ENCODE results near the gene F12. TPM values are rescaled to one million over a fixed set of nuclear protein-coding genes. Genes with fewer than 3 reads are reported as not detected.

Gene F12
- total RNA-seq, 5 donors from 2014 or later (not counting 1 experiment from before 2014, with no cell fraction given), result 0.28 to 0.98 (median 0.42) TPM; not detected in 1

DNA sequence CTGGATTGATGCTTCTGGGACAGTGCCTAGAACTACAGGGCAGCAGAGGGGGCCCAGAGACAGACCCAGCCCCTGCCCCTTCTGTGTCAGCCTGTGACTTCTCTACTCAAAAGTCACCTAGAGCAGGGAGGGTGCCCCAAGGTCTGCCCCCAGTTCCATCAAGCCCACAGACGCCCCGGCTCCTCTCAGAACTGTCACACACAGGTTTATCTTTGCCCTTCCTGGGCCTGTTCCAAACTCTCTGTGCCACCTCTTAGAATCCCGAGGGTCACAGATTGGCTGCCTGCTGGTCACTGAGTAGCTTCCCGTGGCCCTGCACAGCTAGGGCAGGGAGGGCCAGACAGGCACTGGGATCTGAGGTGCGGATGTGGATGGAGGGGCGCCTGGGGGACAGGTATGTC is 49.9 kb downstream of the F12 start:
- Histone ChIP-seq H3K9me3 (no peaks in the 10 kb centered on the region), H3K4me3 (ENCODE audit: control insufficient read depth in 1 of 2, extremely low read depth in 1 of 2, low read length in 1 of 2) (peak overlapping the region; percentile 77 to 92), H3K27ac (ENCODE audit: low read length) (peak overlapping the region; percentile 73), H3K4me1 (ENCODE audit: control insufficient read depth in 1 of 2, extremely low read depth in 1 of 2, insufficient read depth in 2 of 2, low read length in 2 of 2) (peaks cover 57 to 92% of the 10 kb centered on the region in 2 experiments), H3K36me3 (ENCODE audit: control insufficient read depth in 2 of 2, extremely low read depth in 1 of 2, insufficient read depth in 1 of 2, low read length in 1 of 2) (peaks cover 0 to 34% of the 10 kb centered on the region in 2 donors), H3K27me3 (replicated peaks in 1 of 2; ENCODE audit: control insufficient read depth in 2 of 2, extremely low read depth in 1 of 2, insufficient read depth in 2 of 2, low read length in 1 of 2) (no peaks in the 10 kb centered on the region)
- Mint-ChIP-seq H3K4me1 (peaks cover 80 to 91% (median 80%) of the 10 kb centered on the region in 3 donors), H3K4me3 (peak overlapping the region; percentile 77 to 91 (median 83)), H3K27me3 (no peaks in the 10 kb centered on the region), H3K27ac (peak overlapping the region; percentile 89 to 95), H3K9me3 (no peaks in the 10 kb centered on the region), H3K36me3 (peaks cover 5% of the 10 kb centered on the region)
- CTCF ChIA-PET, result interaction anchor here in 1 of 2 donors (0.7 kb wide), 1 partner anchor 12 kb away, joined by 3 read pairs; no protein-coding TSS in a partner anchor
- 74% methylated on average over 4 of the region's 6 CpGs for WGBS (ENCODE audit: insufficient coverage)
- DNase-seq (no peak), ATAC-seq (replicated peaks in 1 of 4) (no peak)
- POLR2A ChIA-PET, result no interaction called here

DNA sequence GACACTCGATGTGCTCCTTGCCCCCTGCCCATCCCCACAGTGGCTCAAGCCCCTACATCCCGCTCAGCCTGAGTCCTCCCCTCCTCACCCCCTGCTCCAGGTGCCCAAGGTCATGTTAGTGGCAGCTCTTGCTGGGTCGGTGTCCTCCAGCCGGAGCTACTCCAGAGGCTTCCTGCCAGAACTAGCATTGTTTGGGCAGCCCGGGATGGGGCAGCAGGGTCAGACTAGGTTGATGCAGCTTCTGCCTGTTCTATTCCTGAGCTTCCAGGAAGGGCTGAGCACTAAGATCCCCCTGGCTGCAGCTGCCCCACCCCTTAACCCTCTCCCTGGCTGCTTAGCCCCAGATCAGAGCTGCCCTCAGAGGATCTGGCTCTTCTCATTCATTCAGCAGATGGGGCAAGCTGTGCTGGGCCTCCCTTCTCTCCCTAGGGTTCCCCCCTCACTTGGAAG is 51.0 kb downstream of the F12 start:
- H3K27me3 Mint-ChIP-seq, result no peaks in the 10 kb centered on the region
- peak in 1 of 35 experiments; percentile 23 for DNase-seq
- H3K36me3 Mint-ChIP-seq, result peaks cover 5% of the 10 kb centered on the region
- Histone ChIP-seq H3K4me3 (ENCODE audit: control insufficient read depth in 1 of 2, extremely low read depth in 1 of 2, low read length in 1 of 2) (peak overlapping the region; percentile 77 to 92), H3K36me3 (ENCODE audit: control insufficient read depth in 2 of 2, extremely low read depth in 1 of 2, insufficient read depth in 1 of 2, low read length in 1 of 2) (peaks cover 0 to 29% of the 10 kb centered on the region in 2 donors), H3K9me3 (no peaks in the 10 kb centered on the region), H3K27me3 (replicated peaks in 1 of 2; ENCODE audit: control insufficient read depth in 2 of 2, extremely low read depth in 1 of 2, insufficient read depth in 2 of 2, low read length in 1 of 2) (no peaks in the 10 kb centered on the region), H3K4me1 (ENCODE audit: control insufficient read depth in 1 of 2, extremely low read depth in 1 of 2, insufficient read depth in 2 of 2, low read length in 2 of 2) (peaks cover 53 to 81% of the 10 kb centered on the region in 2 experiments), H3K27ac (ENCODE audit: low read length) (peak overlapping the region; percentile 73)
- ATAC-seq (replicated peaks in 1 of 4), result no peak
- H3K27ac Mint-ChIP-seq, result peak overlapping the region; percentile 89 to 95
- ChIA-PET POLR2A (no interaction called here), CTCF (interaction anchor here (0.6 to 1.2 kb wide), 4 partner anchors 11 to 795 kb away, joined by 3 to 4 read pairs (median 3); partner anchors contain the start of gene NHP2 (in 1 of the 2))
- no peaks in the 10 kb centered on the region for H3K9me3 Mint-ChIP-seq
- peaks cover 75 to 85% (median 85%) of the 10 kb centered on the region in 3 donors for H3K4me1 Mint-ChIP-seq
- 3% methylated on average over 5 of the region's 5 CpGs for WGBS (ENCODE audit: insufficient coverage)
- H3K4me3 Mint-ChIP-seq, result peak overlapping the region; percentile 77 to 91 (median 83)

DNA sequence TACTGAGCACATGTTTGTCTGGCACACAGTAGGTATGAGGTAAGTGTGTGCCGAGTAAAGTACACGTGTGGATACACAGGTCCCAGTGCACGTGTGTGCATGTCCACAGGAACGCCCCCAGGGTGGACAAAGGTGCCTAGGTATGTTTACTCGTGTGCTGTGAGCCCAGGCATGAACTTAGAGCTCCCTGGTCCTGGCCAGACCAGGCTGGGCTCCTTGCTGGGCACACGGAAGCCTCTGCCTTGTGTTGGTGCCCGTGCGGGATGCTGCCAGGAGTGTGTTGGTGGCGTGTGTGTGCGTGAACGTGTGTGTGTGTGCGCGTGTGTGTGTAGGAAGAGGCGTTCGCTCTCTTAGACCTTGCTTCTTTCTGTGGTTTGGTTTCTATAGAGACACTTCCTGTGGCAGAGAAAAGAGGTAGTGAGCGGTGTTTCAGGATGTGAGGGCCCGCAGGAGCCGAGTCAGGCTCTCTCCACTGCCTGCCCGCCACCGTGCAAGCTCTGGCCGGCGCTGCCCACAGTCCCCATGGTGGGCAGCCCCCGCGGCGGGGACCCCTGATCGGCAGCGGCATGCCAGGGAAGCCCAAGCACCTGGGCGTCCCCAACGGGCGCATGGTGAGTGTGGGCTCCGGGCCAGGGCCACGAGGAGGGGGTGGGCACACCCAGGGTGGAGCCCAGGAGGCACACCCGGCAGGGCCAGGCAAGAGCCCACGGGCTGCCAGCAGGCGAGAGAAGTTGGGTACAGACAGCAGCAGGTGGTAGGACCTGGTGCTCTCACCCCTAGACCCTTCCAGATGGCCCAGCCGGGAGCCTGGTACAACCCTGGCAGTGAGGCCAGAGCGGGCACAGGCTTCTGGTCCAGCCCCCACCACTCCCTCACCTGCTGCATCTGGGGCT is 51.7 kb downstream of the F12 start, which contains the start of gene RGS14:
TSS of gene RGS14 (plus strand) at position 466 of the 893 bp plus-strand sequence. CDS start at position 567, 101 bp downstream.
- Mint-ChIP-seq H3K36me3 (peaks cover 5% of the 10 kb centered on the region), H3K4me3 (peak within 1 kb of the TSS; percentile 77 to 91 (median 83)), H3K27me3 (no peaks in the 10 kb centered on the region), H3K27ac (peak within 1 kb of the TSS; percentile 89 to 97), H3K9me3 (no peaks in the 10 kb centered on the region), H3K4me1 (peaks cover 70 to 81% (median 80%) of the 10 kb centered on the region in 3 donors)
- 0% methylated on average over 37 of the region's 37 CpGs for WGBS (ENCODE audit: insufficient coverage)
- H3K36me3 ChIP-seq (ENCODE audit: control insufficient read depth in 2 of 2, extremely low read depth in 1 of 2, insufficient read depth in 1 of 2, low read length in 1 of 2), result peaks cover 0 to 29% of the 10 kb centered on the region in 2 donors
- ATAC-seq (replicated peaks in 1 of 4) (peak; percentile 90 to 93 (median 92)), DNase-seq (peak; percentile 52 to 89 (median 69))
- H3K4me1 ChIP-seq (ENCODE audit: control insufficient read depth in 1 of 2, extremely low read depth in 1 of 2, insufficient read depth in 2 of 2, low read length in 2 of 2), result peaks cover 51 to 75% of the 10 kb centered on the region in 2 experiments
- ChIA-PET POLR2A (no interaction called here), CTCF (interaction anchor here (0.6 to 1.2 kb wide), 3 partner anchors 14 to 796 kb away, joined by 3 read pairs; partner anchors contain the start of gene NHP2 (in 1 of the 2))
- H3K4me3 ChIP-seq (ENCODE audit: control insufficient read depth in 1 of 2, extremely low read depth in 1 of 2, low read length in 1 of 2), result peak within 1 kb of the TSS; percentile 77 to 92
- peak within 1 kb of the TSS; percentile 73 for H3K27ac ChIP-seq (ENCODE audit: low read length)
- no peaks in the 10 kb centered on the region for H3K27me3 ChIP-seq (replicated peaks in 1 of 2; ENCODE audit: control insufficient read depth in 2 of 2, extremely low read depth in 1 of 2, insufficient read depth in 2 of 2, low read length in 1 of 2)
- H3K9me3 ChIP-seq, result no peaks in the 10 kb centered on the region

DNA sequence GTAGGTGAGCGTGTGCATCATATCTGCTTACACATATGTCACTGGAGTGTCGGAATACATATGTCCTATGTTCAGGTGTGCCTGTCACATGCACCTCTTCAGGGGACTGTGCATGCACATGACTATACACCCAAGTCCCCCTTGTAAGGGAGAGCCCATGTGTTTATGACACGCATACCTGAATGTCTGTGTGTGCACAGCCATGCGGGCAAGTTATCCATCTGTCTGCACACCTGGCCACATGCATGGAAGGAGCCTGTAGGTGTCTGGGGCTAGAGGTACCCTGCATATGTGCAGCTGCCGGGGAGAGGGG is 52.3 kb downstream of the F12 start:
- ATAC-seq (replicated peaks in 1 of 4) (peak; percentile 6 to 14 (median 9)), DNase-seq (no peak)
- Mint-ChIP-seq H3K27ac (peak overlapping the region; percentile 89 to 97), H3K4me3 (peak overlapping the region; percentile 77 to 91 (median 83)), H3K36me3 (peaks cover 5% of the 10 kb centered on the region), H3K27me3 (no peaks in the 10 kb centered on the region), H3K4me1 (peaks cover 65 to 76% (median 76%) of the 10 kb centered on the region in 3 donors), H3K9me3 (no peaks in the 10 kb centered on the region)
- Histone ChIP-seq H3K27ac (ENCODE audit: low read length) (peak overlapping the region; percentile 73), H3K9me3 (no peaks in the 10 kb centered on the region), H3K4me3 (ENCODE audit: control insufficient read depth in 1 of 2, extremely low read depth in 1 of 2, low read length in 1 of 2) (peak overlapping the region; percentile 77 to 92), H3K36me3 (ENCODE audit: control insufficient read depth in 2 of 2, extremely low read depth in 1 of 2, insufficient read depth in 1 of 2, low read length in 1 of 2) (peaks cover 0 to 27% of the 10 kb centered on the region in 2 donors), H3K4me1 (ENCODE audit: control insufficient read depth in 1 of 2, extremely low read depth in 1 of 2, insufficient read depth in 2 of 2, low read length in 2 of 2) (peaks cover 46 to 72% of the 10 kb centered on the region in 2 experiments), H3K27me3 (replicated peaks in 1 of 2; ENCODE audit: control insufficient read depth in 2 of 2, extremely low read depth in 1 of 2, insufficient read depth in 2 of 2, low read length in 1 of 2) (no peaks in the 10 kb centered on the region)
- WGBS (ENCODE audit: insufficient coverage), result 59% methylated on average over 3 of the region's 5 CpGs
- CTCF ChIA-PET, result interaction anchor here in 1 of 2 donors (0.6 to 1.4 kb wide), 2 partner anchors 41 to 100 kb away, joined by 3 to 4 read pairs; no protein-coding TSS in a partner anchor
- POLR2A ChIA-PET, result no interaction called here

DNA sequence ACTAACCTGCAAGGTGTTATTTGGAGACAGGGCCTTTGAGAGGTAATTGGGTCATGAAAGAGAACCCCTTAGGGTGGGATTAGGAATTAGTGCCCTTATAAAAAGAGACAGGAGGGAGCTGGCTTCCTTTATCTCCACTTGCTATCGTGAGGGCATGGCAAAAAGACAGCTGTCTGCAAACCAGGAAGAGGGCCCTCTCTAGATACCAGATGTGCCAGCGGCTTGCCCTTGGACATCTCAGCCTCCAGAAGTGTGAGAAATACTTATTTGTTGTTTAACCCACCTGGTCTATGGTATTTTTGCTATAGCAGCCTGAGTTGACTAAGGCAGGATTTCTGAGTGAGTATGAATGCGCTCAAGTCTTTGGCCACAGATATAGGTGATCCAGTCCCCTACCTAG is 52.6 kb downstream of the F12 start:
- Histone ChIP-seq H3K4me1 (ENCODE audit: control insufficient read depth in 1 of 2, extremely low read depth in 1 of 2, insufficient read depth in 2 of 2, low read length in 2 of 2) (peaks cover 43 to 72% of the 10 kb centered on the region in 2 experiments), H3K4me3 (ENCODE audit: control insufficient read depth in 1 of 2, extremely low read depth in 1 of 2, low read length in 1 of 2) (peak overlapping the region in 1 of 2 donors; percentile 92)

DNA sequence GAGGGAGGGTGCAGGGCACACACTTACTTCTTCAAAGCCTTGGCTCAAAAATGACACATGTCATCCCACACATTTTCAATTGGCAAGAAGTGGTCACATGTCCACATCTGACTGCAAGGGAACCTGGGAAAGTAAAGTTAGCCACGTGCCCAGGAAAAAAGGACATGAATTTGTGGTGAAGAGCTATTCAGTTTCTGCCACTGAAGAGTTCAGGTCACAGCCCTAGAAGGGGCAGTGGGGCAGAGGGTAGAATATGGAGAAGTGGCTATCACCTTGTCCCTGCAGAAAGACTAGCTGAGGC is 53.5 kb downstream of the F12 start:
- H3K4me3 Mint-ChIP-seq, result peak overlapping the region in 1 of 3 donors; percentile 77
- POLR2A ChIA-PET, result interaction anchor here in 1 of 2 donors (0.6 kb wide), 1 partner anchor 14 kb away, joined by 3 read pairs; no protein-coding TSS in a partner anchor
- H3K27ac ChIP-seq (ENCODE audit: low read length), result no peak overlapping the region

More for the DNA sequence above, 52.6 kb downstream of the F12 start:
- Mint-ChIP-seq H3K4me1 (peaks cover 65 to 76% (median 76%) of the 10 kb centered on the region in 3 donors), H3K27ac (peak overlapping the region; percentile 89 to 97), H3K27me3 (no peaks in the 10 kb centered on the region), H3K36me3 (peaks cover 5% of the 10 kb centered on the region), H3K9me3 (no peaks in the 10 kb centered on the region), H3K4me3 (peak overlapping the region; percentile 77 to 91 (median 83))
- no peak for DNase-seq
- H3K27me3 ChIP-seq (replicated peaks in 1 of 2; ENCODE audit: control insufficient read depth in 2 of 2, extremely low read depth in 1 of 2, insufficient read depth in 2 of 2, low read length in 1 of 2), result no peaks in the 10 kb centered on the region
- CTCF ChIA-PET, result interaction anchor here in 1 of 2 donors (0.6 to 1.4 kb wide), 3 partner anchors 41 to 113 kb away, joined by 3 to 4 read pairs (median 3); no protein-coding TSS in a partner anchor
- peaks cover 0 to 23% of the 10 kb centered on the region in 2 donors for H3K36me3 ChIP-seq (ENCODE audit: control insufficient read depth in 2 of 2, extremely low read depth in 1 of 2, insufficient read depth in 1 of 2, low read length in 1 of 2)
- peak overlapping the region; percentile 73 for H3K27ac ChIP-seq (ENCODE audit: low read length)
- POLR2A ChIA-PET, result interaction anchor here (0.6 to 0.8 kb wide), 5 partner anchors 9 to 192 kb away, joined by 3 to 15 read pairs (median 5); no protein-coding TSS in a partner anchor
- ATAC-seq (replicated peaks in 1 of 4), result no peak
- no peaks in the 10 kb centered on the region for H3K9me3 ChIP-seq
- 100% methylated on average over 1 of the region's 3 CpGs for WGBS (ENCODE audit: insufficient coverage)

More for the DNA sequence above, 53.5 kb downstream of the F12 start:
- Mint-ChIP-seq H3K4me1 (peaks cover 60 to 73% (median 72%) of the 10 kb centered on the region in 3 donors), H3K9me3 (no peaks in the 10 kb centered on the region), H3K27ac (peak overlapping the region; percentile 49 to 60), H3K27me3 (no peaks in the 10 kb centered on the region), H3K36me3 (peaks cover 5% of the 10 kb centered on the region)
- H3K27me3 ChIP-seq (replicated peaks in 1 of 2; ENCODE audit: control insufficient read depth in 2 of 2, extremely low read depth in 1 of 2, insufficient read depth in 2 of 2, low read length in 1 of 2), result no peaks in the 10 kb centered on the region
- H3K4me1 ChIP-seq (ENCODE audit: control insufficient read depth in 1 of 2, extremely low read depth in 1 of 2, insufficient read depth in 2 of 2, low read length in 2 of 2), result peaks cover 38 to 68% of the 10 kb centered on the region in 2 experiments
- DNase-seq (no peak), ATAC-seq (replicated peaks in 1 of 4) (no peak)
- no peaks in the 10 kb centered on the region for H3K9me3 ChIP-seq
- 17% methylated on average over 1 of the region's 1 CpG for whole genome bisulfite sequencing (ENCODE audit: insufficient coverage)
- no peak overlapping the region for H3K4me3 ChIP-seq (ENCODE audit: control insufficient read depth in 1 of 2, extremely low read depth in 1 of 2, low read length in 1 of 2)
- CTCF ChIA-PET, result interaction anchor here (0.5 to 1.4 kb wide), 3 partner anchors 10 to 102 kb away, joined by 3 to 4 read pairs (median 4); no protein-coding TSS in a partner anchor
- peaks cover 0 to 19% of the 10 kb centered on the region in 2 donors for H3K36me3 ChIP-seq (ENCODE audit: control insufficient read depth in 2 of 2, extremely low read depth in 1 of 2, insufficient read depth in 1 of 2, low read length in 1 of 2)
